ENCODE data around the gene TSKS.
A peak's percentile ranks its signal among the peaks of the same experiment; 100 is the strongest.

TSKS gene

GRCh38 chr19:49718991-49719390, 44.1 kb downstream of the TSKS start:
- TF ChIP-seq CTCF (conservative IDR thresholded peaks at IDR 0.05; ENCODE audit: low read length) (no peak), EZH2phosphoT487 (IDR thresholded peaks at IDR 0.05; ENCODE audit: borderline replicate concordance) (no peak)
- Histone ChIP-seq H3K79me2 (ENCODE audit: insufficient read depth, low read length) (no peaks in the 10 kb centered on the region), H3K9ac (ENCODE audit: low read depth, low read length, poor library complexity, severe bottlenecking) (no peak overlapping the region), H2AFZ (ENCODE audit: low read length) (no peak overlapping the region), H3K36me3 (ENCODE audit: insufficient read depth, low read length) (no peaks in the 10 kb centered on the region), H3K27me3 (ENCODE audit: insufficient read depth, low read length, poor library complexity, severe bottlenecking) (no peaks in the 10 kb centered on the region), H3F3A (ENCODE audit: low read depth) (no peaks in the 10 kb centered on the region), H3K4me2 (ENCODE audit: low read depth, low read length, poor library complexity, severe bottlenecking) (no peak overlapping the region), H3K4me3 (ENCODE audit: low read length, poor library complexity, severe bottlenecking) (no peak overlapping the region), H3K9me2 (replicated peaks; ENCODE audit: low read depth, low read length) (no peaks in the 10 kb centered on the region), H3K4me1 (ENCODE audit: insufficient read depth, low read length, poor library complexity, severe bottlenecking) (no peaks in the 10 kb centered on the region), H3K9me3 (ENCODE audit: insufficient read depth, low read depth, low read length) (no peaks in the 10 kb centered on the region), H4K20me1 (ENCODE audit: insufficient read depth, low read length, poor library complexity, severe bottlenecking) (no peaks in the 10 kb centered on the region)

GRCh38 chr19:49718511-49718910, 44.6 kb downstream of the TSKS start:
- Histone ChIP-seq H3K4me1 (ENCODE audit: insufficient read depth, low read length, poor library complexity, severe bottlenecking) (no peaks in the 10 kb centered on the region), H3K9me3 (ENCODE audit: insufficient read depth, low read depth, low read length) (no peaks in the 10 kb centered on the region), H3K4me2 (ENCODE audit: low read depth, low read length, poor library complexity, severe bottlenecking) (no peak overlapping the region)

GRCh38 chr19:49716154-49716553, 47.0 kb downstream of the TSKS start:
- Histone ChIP-seq H3K4me2 (ENCODE audit: low read depth, low read length, poor library complexity, severe bottlenecking) (no peak overlapping the region), H3K27me3 (ENCODE audit: insufficient read depth, low read length, poor library complexity, severe bottlenecking) (no peaks in the 10 kb centered on the region), H3K79me2 (ENCODE audit: insufficient read depth, low read length) (no peaks in the 10 kb centered on the region), H3K9ac (ENCODE audit: low read depth, low read length, poor library complexity, severe bottlenecking) (no peak overlapping the region), H3K9me2 (replicated peaks; ENCODE audit: low read depth, low read length) (no peaks in the 10 kb centered on the region), H3K9me3 (ENCODE audit: insufficient read depth, low read depth, low read length) (no peaks in the 10 kb centered on the region), H3K4me1 (ENCODE audit: insufficient read depth, low read length, poor library complexity, severe bottlenecking) (no peaks in the 10 kb centered on the region), H3K4me3 (ENCODE audit: low read length, poor library complexity, severe bottlenecking) (no peak overlapping the region), H3K36me3 (ENCODE audit: insufficient read depth, low read length) (no peaks in the 10 kb centered on the region), H2AFZ (ENCODE audit: low read length) (peak overlapping the region; percentile 9; the same call in 1 of the 2 replicates), H4K20me1 (ENCODE audit: insufficient read depth, low read length, poor library complexity, severe bottlenecking) (no peaks in the 10 kb centered on the region), H3F3A (ENCODE audit: low read depth) (no peaks in the 10 kb centered on the region)
- no peak for TF ChIP-seq EZH2phosphoT487 (IDR thresholded peaks at IDR 0.05; ENCODE audit: borderline replicate concordance)
- no peak for TF ChIP-seq CTCF (conservative IDR thresholded peaks at IDR 0.05; ENCODE audit: low read length)

More at GRCh38 chr19:49718511-49718910, 44.6 kb downstream of the TSKS start:
- no peaks in the 10 kb centered on the region for H3K27me3 ChIP-seq (ENCODE audit: insufficient read depth, low read length, poor library complexity, severe bottlenecking)
- no peak overlapping the region for H3K4me3 ChIP-seq (ENCODE audit: low read length, poor library complexity, severe bottlenecking)
- TF ChIP-seq CTCF (conservative IDR thresholded peaks at IDR 0.05; ENCODE audit: low read length) (no peak), EZH2phosphoT487 (IDR thresholded peaks at IDR 0.05; ENCODE audit: borderline replicate concordance) (no peak)
- H3K9ac ChIP-seq (ENCODE audit: low read depth, low read length, poor library complexity, severe bottlenecking): no peak overlapping the region
- H3F3A ChIP-seq (ENCODE audit: low read depth): no peaks in the 10 kb centered on the region
- H3K79me2 ChIP-seq (ENCODE audit: insufficient read depth, low read length): no peaks in the 10 kb centered on the region
- no peaks in the 10 kb centered on the region for H3K36me3 ChIP-seq (ENCODE audit: insufficient read depth, low read length)
- no peaks in the 10 kb centered on the region for H3K9me2 ChIP-seq (replicated peaks; ENCODE audit: low read depth, low read length)
- no peak overlapping the region for H2AFZ ChIP-seq (ENCODE audit: low read length)
- H4K20me1 ChIP-seq (ENCODE audit: insufficient read depth, low read length, poor library complexity, severe bottlenecking): no peaks in the 10 kb centered on the region

Data from Loucy (cell line).